ENCODE results near the gene GIMAP6. TPM values are rescaled to one million over a fixed set of nuclear protein-coding genes. Genes with fewer than 3 reads are reported as not detected.

The GIMAP6 gene
- polyA plus RNA-seq, 1 of the 3 experiments (the other 2 are of a cell fraction): 0.05 TPM

- Histone ChIP-seq H3K4me2 (no peak overlapping the region), H3F3A (replicated peaks; ENCODE audit: insufficient read depth) (no peaks in the 10 kb centered on the region), H3K27ac (ENCODE audit: low read depth in 2 of 2, low read length in 1 of 2) (no peak overlapping the region), H3K9ac (no peak overlapping the region), H3K4me1 (ENCODE audit: control insufficient read depth in 1 of 2, insufficient read depth in 2 of 2, low read depth in 1 of 2, low read length in 1 of 2) (no peaks in the 10 kb centered on the region), H3K79me2 (ENCODE audit: insufficient read depth) (no peaks in the 10 kb centered on the region), H3K27me3 (ENCODE audit: insufficient read depth) (no peaks in the 10 kb centered on the region), H3K9me2 (no peaks in the 10 kb centered on the region), H3K4me3 (ENCODE audit: low read depth in 2 of 2, low read length in 1 of 2) (no peak overlapping the region), H3K9me3 (no peaks in the 10 kb centered on the region), H3K36me3 (replicated peaks in 1 of 2; ENCODE audit: control insufficient read depth in 1 of 2, insufficient read depth in 2 of 2, low read length in 1 of 2) (no peaks in the 10 kb centered on the region), H4K20me1 (ENCODE audit: insufficient read depth) (no peaks in the 10 kb centered on the region), H2AFZ (ENCODE audit: low read depth) (no peak overlapping the region)
- TF ChIP-seq TEAD4 (IDR thresholded peaks at IDR 0.05; ENCODE audit: borderline replicate concordance, insufficient read depth): no peak
- no peak for TF ChIP-seq RAD21 (IDR thresholded peaks at IDR 0.05; ENCODE audit: low read length)
- TF ChIP-seq, protein P1, sequence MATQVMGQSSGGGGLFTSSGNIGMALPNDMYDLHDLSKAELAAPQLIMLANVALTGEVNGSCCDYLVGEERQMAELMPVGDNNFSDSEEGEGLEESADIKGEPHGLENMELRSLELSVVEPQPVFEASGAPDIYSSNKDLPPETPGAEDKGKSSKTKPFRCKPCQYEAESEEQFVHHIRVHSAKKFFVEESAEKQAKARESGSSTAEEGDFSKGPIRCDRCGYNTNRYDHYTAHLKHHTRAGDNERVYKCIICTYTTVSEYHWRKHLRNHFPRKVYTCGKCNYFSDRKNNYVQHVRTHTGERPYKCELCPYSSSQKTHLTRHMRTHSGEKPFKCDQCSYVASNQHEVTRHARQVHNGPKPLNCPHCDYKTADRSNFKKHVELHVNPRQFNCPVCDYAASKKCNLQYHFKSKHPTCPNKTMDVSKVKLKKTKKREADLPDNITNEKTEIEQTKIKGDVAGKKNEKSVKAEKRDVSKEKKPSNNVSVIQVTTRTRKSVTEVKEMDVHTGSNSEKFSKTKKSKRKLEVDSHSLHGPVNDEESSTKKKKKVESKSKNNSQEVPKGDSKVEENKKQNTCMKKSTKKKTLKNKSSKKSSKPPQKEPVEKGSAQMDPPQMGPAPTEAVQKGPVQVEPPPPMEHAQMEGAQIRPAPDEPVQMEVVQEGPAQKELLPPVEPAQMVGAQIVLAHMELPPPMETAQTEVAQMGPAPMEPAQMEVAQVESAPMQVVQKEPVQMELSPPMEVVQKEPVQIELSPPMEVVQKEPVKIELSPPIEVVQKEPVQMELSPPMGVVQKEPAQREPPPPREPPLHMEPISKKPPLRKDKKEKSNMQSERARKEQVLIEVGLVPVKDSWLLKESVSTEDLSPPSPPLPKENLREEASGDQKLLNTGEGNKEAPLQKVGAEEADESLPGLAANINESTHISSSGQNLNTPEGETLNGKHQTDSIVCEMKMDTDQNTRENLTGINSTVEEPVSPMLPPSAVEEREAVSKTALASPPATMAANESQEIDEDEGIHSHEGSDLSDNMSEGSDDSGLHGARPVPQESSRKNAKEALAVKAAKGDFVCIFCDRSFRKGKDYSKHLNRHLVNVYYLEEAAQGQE (IDR thresholded peaks at IDR 0.05; ENCODE audit: low read depth, low read length): no peak
- TF ChIP-seq EP300 (IDR thresholded peaks at IDR 0.05; ENCODE audit: borderline replicate concordance in 1 of 2, low read depth in 1 of 2, low read length in 1 of 2): no peak
- TF ChIP-seq CTCF (IDR thresholded peaks at IDR 0.05): no peak
- TF ChIP-seq RFX5 (IDR thresholded peaks at IDR 0.05; ENCODE audit: low read length): no peak
- TF ChIP-seq TCF12 (IDR thresholded peaks at IDR 0.05): no peak
- no peak for TF ChIP-seq FOXM1 (IDR thresholded peaks at IDR 0.05; ENCODE audit: low read depth)
- no peak for TF ChIP-seq FOSL2 (IDR thresholded peaks at IDR 0.05; ENCODE audit: borderline replicate concordance, low read depth)
- no peak for TF ChIP-seq NFIC (IDR thresholded peaks at IDR 0.05; ENCODE audit: borderline replicate concordance)
- no peak for TF ChIP-seq SIN3A (IDR thresholded peaks at IDR 0.05; ENCODE audit: borderline replicate concordance, low read depth, low read length)
- no peak for TF ChIP-seq IRF3 (IDR thresholded peaks at IDR 0.05; ENCODE audit: low read depth, low read length)
- TF ChIP-seq, protein P2, sequence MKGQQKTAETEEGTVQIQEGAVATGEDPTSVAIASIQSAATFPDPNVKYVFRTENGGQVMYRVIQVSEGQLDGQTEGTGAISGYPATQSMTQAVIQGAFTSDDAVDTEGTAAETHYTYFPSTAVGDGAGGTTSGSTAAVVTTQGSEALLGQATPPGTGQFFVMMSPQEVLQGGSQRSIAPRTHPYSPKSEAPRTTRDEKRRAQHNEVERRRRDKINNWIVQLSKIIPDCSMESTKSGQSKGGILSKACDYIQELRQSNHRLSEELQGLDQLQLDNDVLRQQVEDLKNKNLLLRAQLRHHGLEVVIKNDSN (IDR thresholded peaks at IDR 0.05; ENCODE audit: borderline replicate concordance, low read depth): no peak
- TF ChIP-seq USF2 (IDR thresholded peaks at IDR 0.05; ENCODE audit: borderline replicate concordance, low read depth, low read length): no peak
- TF ChIP-seq RCOR1 (IDR thresholded peaks at IDR 0.05; ENCODE audit: low read length): no peak
- no peak for TF ChIP-seq ELF1 (IDR thresholded peaks at IDR 0.05)
- no peak for TF ChIP-seq TAF1 (IDR thresholded peaks at IDR 0.05; ENCODE audit: borderline replicate concordance, low read depth, low read length)
- no peak for TF ChIP-seq GABPA (IDR thresholded peaks at IDR 0.05; ENCODE audit: low read depth)
- TF ChIP-seq RXRA (IDR thresholded peaks at IDR 0.05; ENCODE audit: borderline replicate concordance, low read depth): no peak
- TF ChIP-seq EZH2phosphoT487 (IDR thresholded peaks at IDR 0.05; ENCODE audit: borderline replicate concordance, low read depth): no peak
- DNase-seq: no peak
- ChIA-PET CTCF (interaction anchor here (1.2 kb wide), 1 partner anchor 9 kb away, joined by 3 read pairs; no protein-coding TSS in a partner anchor), POLR2A (no interaction called here)
- 11% methylated on average over 3 of the region's 3 CpGs for WGBS (ENCODE audit: low lambda C conversion rate)
These were observed 16.3 kb upstream of the GIMAP6 start for GRCh38 chr7:150648353-150649079.
